ENCODE data around the gene CBX6. TPM values are rescaled to one million over a fixed set of nuclear protein-coding genes. Genes with fewer than 3 reads are reported as not detected.

The CBX6 gene
- total RNA-seq, 2 experiments from 2014 or later, result 73.1 to 124 TPM

GRCh38 chr22:38827510-38827909 lies 44.5 kb downstream of the CBX6 start:
- Mint-ChIP-seq H3K9me3 (ENCODE audit: low read depth) (no peaks in the 10 kb centered on the region), H3K27ac (no peak overlapping the region), H3K27me3 (no peaks in the 10 kb centered on the region), H3K36me3 (no peaks in the 10 kb centered on the region), H3K4me1 (no peaks in the 10 kb centered on the region), H3K4me3 (no peak overlapping the region)
- ATAC-seq (no peak), DNase-seq (no peak)
- CTCF ChIA-PET, result interaction anchor here (1.3 kb wide), 1 partner anchor 58 kb away, joined by 3 read pairs; no protein-coding TSS in a partner anchor

- CTCF ChIA-PET, result no interaction called here
- Mint-ChIP-seq H3K4me1 (no peaks in the 10 kb centered on the region), H3K36me3 (no peaks in the 10 kb centered on the region), H3K27ac (no peak overlapping the region), H3K9me3 (ENCODE audit: low read depth) (no peaks in the 10 kb centered on the region), H3K4me3 (no peak overlapping the region), H3K27me3 (no peaks in the 10 kb centered on the region)
- ATAC-seq (no peak), DNase-seq (no peak)
These were observed 45.2 kb downstream of the CBX6 start for GRCh38 chr22:38826801-38827200.

- Mint-ChIP-seq H3K27ac (no peak overlapping the region), H3K4me1 (no peaks in the 10 kb centered on the region), H3K36me3 (no peaks in the 10 kb centered on the region), H3K27me3 (no peaks in the 10 kb centered on the region), H3K4me3 (no peak overlapping the region), H3K9me3 (ENCODE audit: low read depth) (no peaks in the 10 kb centered on the region)
- ATAC-seq (no peak), DNase-seq (no peak)
- CTCF ChIA-PET, result no interaction called here
These were observed 45.6 kb downstream of the CBX6 start for GRCh38 chr22:38826386-38826785.

DNA sequence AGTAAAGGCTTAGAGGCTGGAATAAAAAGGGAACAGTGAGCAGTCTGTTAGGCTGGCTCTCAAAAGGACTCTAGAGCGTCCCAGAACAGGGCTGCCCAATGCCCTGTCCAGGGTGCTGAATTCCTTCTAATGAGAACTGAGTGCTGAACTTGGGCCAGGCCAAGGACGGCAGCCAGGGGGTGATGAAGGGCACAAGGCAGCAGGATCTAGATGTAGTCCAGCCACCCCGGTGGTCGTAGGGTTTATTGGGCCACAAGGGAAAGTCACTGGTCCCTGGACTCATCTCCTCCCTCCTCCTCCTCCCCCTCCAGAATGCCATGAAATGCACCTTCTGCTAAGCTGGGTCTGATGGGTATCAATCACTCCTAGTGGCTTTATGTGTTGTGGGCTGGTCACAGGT lies 47.4 kb downstream of the CBX6 start:
- H3K27ac Mint-ChIP-seq, result no peak overlapping the region
- H3K27me3 Mint-ChIP-seq, result no peaks in the 10 kb centered on the region

DNA sequence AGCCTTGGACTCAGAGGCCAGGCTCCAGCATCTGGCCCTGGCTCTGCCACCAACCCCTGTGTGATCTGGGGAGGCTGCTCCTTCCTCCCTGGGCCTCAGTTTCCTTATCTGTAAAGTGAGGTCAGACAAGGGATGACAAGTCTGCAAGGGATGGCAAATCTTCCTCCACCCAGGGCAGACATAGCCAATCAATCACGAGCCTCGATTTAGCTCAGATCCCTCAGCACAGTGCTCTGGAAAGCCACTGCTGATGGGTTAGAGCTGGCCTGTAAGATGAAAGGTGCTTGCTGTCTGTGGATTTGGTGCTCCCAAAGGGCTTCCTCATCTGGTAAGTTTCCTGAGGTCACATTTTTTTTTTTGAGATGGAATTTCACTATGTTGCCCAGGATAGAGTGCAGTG lies 48.4 kb downstream of the CBX6 start:
- DNase-seq (no peak), ATAC-seq (no peak)
- Mint-ChIP-seq H3K4me3 (no peak overlapping the region), H3K9me3 (ENCODE audit: low read depth) (no peaks in the 10 kb centered on the region), H3K27me3 (no peaks in the 10 kb centered on the region), H3K36me3 (no peaks in the 10 kb centered on the region), H3K27ac (no peak overlapping the region), H3K4me1 (no peaks in the 10 kb centered on the region)
- CTCF ChIA-PET, result interaction anchor here (0.6 kb wide), 1 partner anchor 19 kb away, joined by 4 read pairs; no protein-coding TSS in a partner anchor

More for the DNA sequence above, 47.4 kb downstream of the CBX6 start:
- Mint-ChIP-seq H3K9me3 (ENCODE audit: low read depth) (no peaks in the 10 kb centered on the region), H3K4me1 (no peaks in the 10 kb centered on the region), H3K36me3 (no peaks in the 10 kb centered on the region), H3K4me3 (no peak overlapping the region)
- CTCF ChIA-PET, result no interaction called here
- peak; percentile 87 for ATAC-seq
- peak; percentile 71 for DNase-seq

GRCh38 chr22:38823076-38823475 lies 48.9 kb downstream of the CBX6 start:
- Mint-ChIP-seq H3K27me3 (no peaks in the 10 kb centered on the region), H3K4me1 (no peaks in the 10 kb centered on the region), H3K36me3 (no peaks in the 10 kb centered on the region), H3K27ac (no peak overlapping the region), H3K9me3 (ENCODE audit: low read depth) (no peaks in the 10 kb centered on the region), H3K4me3 (no peak overlapping the region)
- DNase-seq (no peak), ATAC-seq (no peak)
- CTCF ChIA-PET, result no interaction called here

DNA sequence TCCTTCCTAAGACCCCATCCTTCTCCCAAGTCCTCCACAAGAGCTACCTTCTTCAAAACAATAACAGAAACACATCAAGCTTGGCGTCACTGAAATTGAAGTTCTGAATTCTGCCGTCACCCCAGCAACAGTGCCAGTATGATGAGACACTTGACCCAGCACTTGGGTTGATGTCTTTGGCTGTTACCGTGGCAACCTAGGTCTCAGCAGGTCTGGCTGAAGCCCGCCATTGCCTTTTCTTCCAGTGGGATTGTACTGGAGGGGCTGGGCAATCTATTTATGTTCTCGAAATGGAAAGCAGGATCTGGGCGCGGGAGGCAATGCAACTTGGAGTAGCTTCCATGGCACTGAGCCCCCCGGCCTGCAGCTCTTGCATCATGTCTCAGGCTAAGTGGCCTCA lies 52.0 kb downstream of the CBX6 start:
- ATAC-seq (no peak), DNase-seq (no peak)
- Mint-ChIP-seq H3K4me3 (no peak overlapping the region), H3K36me3 (no peaks in the 10 kb centered on the region), H3K27ac (no peak overlapping the region), H3K4me1 (no peaks in the 10 kb centered on the region), H3K27me3 (no peaks in the 10 kb centered on the region), H3K9me3 (ENCODE audit: low read depth) (no peaks in the 10 kb centered on the region)
- CTCF ChIA-PET, result no interaction called here

GRCh38 chr22:38819387-38819940 lies 52.6 kb downstream of the CBX6 start:
- H3K4me3 Mint-ChIP-seq, result no peak overlapping the region
- H3K36me3 Mint-ChIP-seq, result no peaks in the 10 kb centered on the region
- CTCF ChIA-PET, result no interaction called here

GRCh38 chr22:38817196-38817595 lies 54.8 kb downstream of the CBX6 start:
- CTCF ChIA-PET, result no interaction called here
- H3K27ac Mint-ChIP-seq, result no peak overlapping the region
- no peaks in the 10 kb centered on the region for H3K27me3 Mint-ChIP-seq
- no peaks in the 10 kb centered on the region for H3K9me3 Mint-ChIP-seq (ENCODE audit: low read depth)
- no peak for DNase-seq
- no peak for ATAC-seq
- H3K4me3 Mint-ChIP-seq, result no peak overlapping the region
- H3K4me1 Mint-ChIP-seq, result no peaks in the 10 kb centered on the region
- no peaks in the 10 kb centered on the region for H3K36me3 Mint-ChIP-seq

More at GRCh38 chr22:38819387-38819940, 52.6 kb downstream of the CBX6 start:
- ATAC-seq (no peak), DNase-seq (no peak)
- H3K27ac Mint-ChIP-seq, result no peak overlapping the region
- no peaks in the 10 kb centered on the region for H3K4me1 Mint-ChIP-seq
- H3K9me3 Mint-ChIP-seq (ENCODE audit: low read depth), result no peaks in the 10 kb centered on the region
- H3K27me3 Mint-ChIP-seq, result no peaks in the 10 kb centered on the region

DNA sequence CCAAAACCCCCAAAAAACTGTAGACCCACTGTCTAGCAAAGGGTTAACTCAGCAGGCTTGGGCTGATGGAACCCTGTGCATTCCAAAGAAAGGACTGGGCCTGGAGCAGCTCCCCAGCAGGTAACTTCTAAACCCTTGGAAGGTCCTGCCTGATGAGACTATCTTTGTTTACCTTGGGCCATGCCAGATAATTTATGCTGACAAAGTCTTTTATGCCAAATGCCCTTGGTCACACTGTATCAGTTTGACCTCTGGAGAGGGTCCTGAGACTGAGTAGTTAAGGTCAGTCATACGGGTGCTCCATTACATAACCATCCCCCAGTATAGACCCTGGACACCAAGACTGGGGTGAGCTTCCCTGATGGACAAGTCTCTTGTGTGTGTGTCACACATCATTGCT lies 56.2 kb downstream of the CBX6 start:
- DNase-seq, result no peak
- peaks cover 4% of the 10 kb centered on the region for H3K9me3 Mint-ChIP-seq (ENCODE audit: low read depth)
- H3K4me1 Mint-ChIP-seq, result no peaks in the 10 kb centered on the region
- H3K27me3 Mint-ChIP-seq, result peaks cover 4% of the 10 kb centered on the region
- no peak overlapping the region for H3K27ac Mint-ChIP-seq
- H3K4me3 Mint-ChIP-seq, result no peak overlapping the region
- no peaks in the 10 kb centered on the region for H3K36me3 Mint-ChIP-seq
- CTCF ChIA-PET, result interaction anchor here (0.6 kb wide), 1 partner anchor 53 kb away, joined by 3 read pairs; no protein-coding TSS in a partner anchor
- no peak for ATAC-seq

Other genes with a start within 250 kb of the CBX6 start
- under 1 TPM; 0.12 to 0.40 TPM for gene FAM227A, start 215.8 kb downstream of the CBX6 start, total RNA-seq
- 10 to 100 TPM; 11.2 to 12.0 TPM for gene CBY1, start 215.6 kb downstream of the CBX6 start, total RNA-seq
- 10 to 100 TPM; 61.1 to 94.9 TPM for gene TOMM22, start 190.3 kb downstream of the CBX6 start, total RNA-seq
- gene JOSD1, start 171.3 kb downstream of the CBX6 start, total RNA-seq, result 10 to 100 TPM; 74.0 to 77.0 TPM
- gene GTPBP1, start 166.3 kb downstream of the CBX6 start, total RNA-seq, result 100 to 1,000 TPM; 116 to 146 TPM
- 100 to 1,000 TPM; 320 to 412 TPM for gene SUN2, start 116.2 kb downstream of the CBX6 start, total RNA-seq
- 1 to 10 TPM; 8.2 to 8.9 TPM for gene DNAL4, start 78.1 kb downstream of the CBX6 start, total RNA-seq
- gene NPTXR, start 28.2 kb downstream of the CBX6 start, total RNA-seq, result 1 to 10 TPM in 1 of 2 experiments, under 1 TPM in 1; 0.96 to 2.4 TPM
- not detected for gene APOBEC3A, start 85.4 kb upstream of the CBX6 start, total RNA-seq
- gene APOBEC3B, start 110.1 kb upstream of the CBX6 start, total RNA-seq, result 10 to 100 TPM; 32.8 to 82.6 TPM
- 100 to 1,000 TPM; 147 to 176 TPM for gene APOBEC3C, start 142.0 kb upstream of the CBX6 start, total RNA-seq
- gene APOBEC3D, start 148.9 kb upstream of the CBX6 start, total RNA-seq, result 10 to 100 TPM; 49.8 to 69.4 TPM
- gene APOBEC3F, start 168.6 kb upstream of the CBX6 start, total RNA-seq, result 10 to 100 TPM; 39.8 to 58.0 TPM
- 100 to 1,000 TPM; 146 to 196 TPM for gene APOBEC3G, start 205.1 kb upstream of the CBX6 start, total RNA-seq
- gene APOBEC3H, start 225.0 kb upstream of the CBX6 start, total RNA-seq, result 100 to 1,000 TPM in 1 of 2 experiments, 10 to 100 TPM in 1; 67.0 to 137 TPM

All from activated CD8-positive, alpha-beta memory T cell treated with anti-CD3 and anti-CD28 coated beads, Interleukin-2, amount 10 ng/mL, durations not matched to agents 7 days and 5 days (primary cell).